GM12878 (cell line): ENCODE measurements around the gene AP1G2. TPM values are rescaled to one million over a fixed set of nuclear protein-coding genes. Genes with fewer than 3 reads are reported as not detected.

Experiments
- ATAC-seq: fragments of 200-7000 bp; cut with Tn5 transposase; 3 replicates; pipeline ENCODE4 v1.9.1; 2020; ENCODE audit warnings: mild to moderate bottlenecking, moderate library complexity
- BruUV-seq: library from RNA; stranded (reverse); fragments of 400-500 nt; replicated peaks from 2 replicates; lab custom pipeline; 2021; lab: Mats Ljungman, UMichigan
- CTCF ChIA-PET: fragments of 300-600 bp; sonication (Branson Sonifier 250); formaldehyde crosslinking; extraction: SDS; loops from one replicate; lab custom pipeline; 2021; ENCODE audit warnings: inconsistent platforms; lab: Yijun Ruan, JAX
- POLR2A ChIA-PET: fragments of 350-600 bp; formaldehyde crosslinking; extraction: SDS; loops from one replicate; lab custom pipeline; 2021; ENCODE audit warnings: inconsistent platforms; lab: Charles Lee
- RAD21 ChIA-PET: fragments of 300-600 bp; sonication (Branson Sonifier 250); formaldehyde crosslinking; loops from one replicate; lab custom pipeline; 2023; ENCODE audit warnings: antibody characterized with exemption; ENCODE audit not compliant: unreplicated experiment; lab: Charles Lee
- SMC1A ChIA-PET: fragments of 300-600 bp; sonication (Branson Sonifier 250); formaldehyde crosslinking; loops from one replicate; lab custom pipeline; 2023; ENCODE audit not compliant: unreplicated experiment, uncharacterized antibody; lab: Charles Lee
- DNase-seq: peaks from one replicate; pipeline ENCODE4 v3.0.0-alpha.2; 2011; ENCODE audit warnings: low read depth, low spot score
- FAIRE-seq: peaks from 3 replicates; lab custom pipeline; 2011; peaks lifted over from hg19 to GRCh38; lab: Jason Lieb, UNC
- H2AFZ ChIP-seq: 2 replicates; pipeline ENCODE4 v1.6.0; 2011; ENCODE audit warnings: low read depth, low read length, control low read depth; ENCODE audit not compliant: control insufficient read depth
- H3K27ac ChIP-seq: 2 replicates; pipeline ENCODE4 v1.5.1; 2011; ENCODE audit warnings: control low read depth; ENCODE audit not compliant: control insufficient read depth, insufficient read depth
- H3K27me3 ChIP-seq, 2 experiments: replicated peaks in 1 of 2; 2 replicates each; pipeline versions ENCODE4 v1.6.0 to v1.6.1; 2011; ENCODE audit warnings: low read length in 1 of 2; ENCODE audit not compliant: control insufficient read depth in 2 of 2, insufficient read depth in 2 of 2
- H3K36me3 ChIP-seq, 2 experiments: 2 replicates each; pipeline ENCODE4 v1.5.1; 2011; ENCODE audit warnings: low read length in 1 of 2; ENCODE audit not compliant: control insufficient read depth in 2 of 2, insufficient read depth in 2 of 2
- H3K4me1 ChIP-seq: 2 replicates; pipeline ENCODE4 v1.6.1; 2011; ENCODE audit warnings: mild to moderate bottlenecking, low read length, moderate library complexity, mixed read lengths; ENCODE audit not compliant: control insufficient read depth, insufficient read depth
- H3K4me2 ChIP-seq: 2 replicates; pipeline ENCODE4 v1.6.0; 2011; ENCODE audit warnings: control low read depth; ENCODE audit not compliant: control insufficient read depth, insufficient read depth
- H3K4me3 ChIP-seq: fragments of 200-600 bp; sonication (generic); 2 replicates; pipeline ENCODE4 v1.5.1; 2016
- H3K79me2 ChIP-seq: 2 replicates; pipeline ENCODE4 v1.6.0; 2011; ENCODE audit warnings: low read length; ENCODE audit not compliant: control insufficient read depth, insufficient read depth
- H3K9ac ChIP-seq: 2 replicates; pipeline ENCODE4 v1.8.0; 2011; ENCODE audit warnings: low read length, control low read depth, mixed read lengths; ENCODE audit not compliant: control insufficient read depth, insufficient read depth
- H3K9me3 ChIP-seq: replicated peaks from 3 replicates; pipeline ENCODE4 v1.5.1; 2011; ENCODE audit warnings: mild to moderate bottlenecking, low read length; ENCODE audit not compliant: control insufficient read depth, insufficient read depth
- H4K20me1 ChIP-seq: 2 replicates; pipeline ENCODE4 v1.6.0; 2011; ENCODE audit not compliant: control insufficient read depth, insufficient read depth
- BHLHE40 ChIP-seq, 2 experiments: fragments of 450-650 bp in 1 of 2; IDR thresholded peaks; 2 replicates each; pipeline ENCODE4 v1.6.1; 2011 to 2017; ENCODE audit warnings: low read depth in 2 of 2, borderline replicate concordance in 1 of 2, improper control_type of control experiment in 1 of 2, low read length in 1 of 2, mild to moderate bottlenecking in 1 of 2
- MEF2B ChIP-seq: fragments of 450-650 bp; IDR thresholded peaks from 2 replicates; pipeline ENCODE4 v1.6.1; 2018; ENCODE audit warnings: mild to moderate bottlenecking, moderate library complexity; ENCODE audit not compliant: partially characterized antibody, poor library complexity, severe bottlenecking
- MXI1 ChIP-seq: fragments of 150-350 bp; IDR thresholded peaks from 2 replicates; pipeline ENCODE4 v1.6.1; 2011; ENCODE audit warnings: low read depth, mild to moderate bottlenecking, inconsistent platforms, low read length, improper control_type of control experiment
- NBN ChIP-seq: fragments of 450-650 bp; IDR thresholded peaks from 2 replicates; pipeline ENCODE4 v1.6.1; 2016
- NR2C2 ChIP-seq: IDR thresholded peaks from 2 replicates; pipeline ENCODE4 v1.6.1; 2011; ENCODE audit warnings: borderline replicate concordance, low read depth; ENCODE audit not compliant: control insufficient read depth, insufficient read length
- POLR2AphosphoS5 ChIP-seq: IDR thresholded peaks from 2 replicates; pipeline ENCODE4 v1.6.1; 2011; ENCODE audit warnings: mild to moderate bottlenecking, low read length, inconsistent platforms
- SMAD1 ChIP-seq: fragments of 450-650 bp; IDR thresholded peaks from 2 replicates; pipeline ENCODE4 v1.6.1; 2018; ENCODE audit warnings: mild to moderate bottlenecking, low read depth; ENCODE audit not compliant: partially characterized antibody
- SMARCA5 ChIP-seq: fragments of 450-650 bp; IDR thresholded peaks from 2 replicates; pipeline ENCODE4 v1.6.1; 2017; ENCODE audit warnings: mild to moderate bottlenecking
- SMC3 ChIP-seq: IDR thresholded peaks from 2 replicates; pipeline ENCODE4 v1.6.1; 2011; ENCODE audit warnings: low read length, improper control_type of control experiment, borderline replicate concordance
- TARDBP ChIP-seq: IDR thresholded peaks from 2 replicates; pipeline ENCODE4 v1.6.1; 2016; ENCODE audit warnings: borderline replicate concordance
- TCF12 ChIP-seq: IDR thresholded peaks from 2 replicates; pipeline ENCODE4 v1.6.1; 2011; ENCODE audit warnings: low read depth, mild to moderate bottlenecking, low read length
- YY1 ChIP-seq: IDR thresholded peaks from 2 replicates; pipeline ENCODE4 v1.6.1; 2011; ENCODE audit warnings: low read depth, mild to moderate bottlenecking, low read length
- WGBS: methylation state at CpG from one replicate; pipeline ENCODE4 v1.1.6; 2016; ENCODE audit warnings: low lambda C conversion rate; ENCODE audit not compliant: insufficient replicate concordance, insufficient coverage; ENCODE audit errors: missing lambda C conversion rate; 5-methylcytosine and 5-hydroxymethylcytosine counted together
- in situ Hi-C: fragments of 300-500 bp; cut with MboI; formaldehyde crosslinking; loops from 9 replicates; pipeline ENCODE4 v1.14.3; 2018; ENCODE audit warnings: mixed read lengths
- intact Hi-C: fragments of 100-400 bp; cut with micrococcal nuclease; formaldehyde crosslinking; loops from one replicate; pipeline ENCODE4 v1.14.2; 2022; ENCODE audit not compliant: unreplicated experiment
- polyA plus RNA-seq, 11 experiments: library from polyadenylated mRNA; depleted of rRNA in 4 of 11; unstranded in 6 of 11; stranded (reverse) in 5 of 11; fragments of >200 nt; fragmentation: Nextera tagmentation in 4 of 11; fragmentation: Illumina TruSeq in 1 of 11; extraction: Ambion mirVana in 4 of 11; extraction: Trizol in 1 of 11; gene quantifications; 1 replicate in 1 of 11; 2 replicates in 10 of 11; pipeline versions ENCODE4 v1.2.1 to v1.2.3, GENCODE V29; 2011 to 2016; ENCODE audit warnings: inconsistent platforms in 2 of 11, missing spikeins in 2 of 11, low read depth in 1 of 11
- total RNA-seq, 4 experiments: library from RNA; depleted of rRNA in 3 of 4; stranded (reverse); fragments of >200 nt in 3 of 4; fragmentation: Illumina TruSeq in 1 of 4; extraction: Trizol in 1 of 4; gene quantifications; 2 replicates each; pipeline versions ENCODE4 v1.2.1 to v1.2.3, GENCODE V29; 2013 to 2021
- TF ChIP-seq, protein P1 (sequence below), 3 experiments: IDR thresholded peaks in 2 of 3; conservative IDR thresholded peaks in 1 of 3; 2 replicates each; pipeline ENCODE4 v1.5.1; 2011; ENCODE audit warnings: low read depth in 3 of 3, low read length in 3 of 3, mild to moderate bottlenecking in 3 of 3, control low read depth in 2 of 3, moderate library complexity in 2 of 3, inconsistent platforms in 1 of 3, mixed read lengths in 1 of 3; ENCODE audit not compliant: control insufficient read depth in 2 of 3, insufficient read depth in 1 of 3; ENCODE audit errors: extremely low read depth in 1 of 3
- TF ChIP-seq, protein P2 (sequence below): fragments of 450-650 bp; IDR thresholded peaks from 2 replicates; pipeline ENCODE4 v1.6.1; 2017; ENCODE audit warnings: mild to moderate bottlenecking, moderate library complexity

Gene AP1G2
- total and polyA plus RNA-seq, 10 of the 15 experiments (the other 5 are each of a cell fraction or from before 2014, with no cell fraction given) = 41.5 to 146 (median 103) TPM

DNA sequence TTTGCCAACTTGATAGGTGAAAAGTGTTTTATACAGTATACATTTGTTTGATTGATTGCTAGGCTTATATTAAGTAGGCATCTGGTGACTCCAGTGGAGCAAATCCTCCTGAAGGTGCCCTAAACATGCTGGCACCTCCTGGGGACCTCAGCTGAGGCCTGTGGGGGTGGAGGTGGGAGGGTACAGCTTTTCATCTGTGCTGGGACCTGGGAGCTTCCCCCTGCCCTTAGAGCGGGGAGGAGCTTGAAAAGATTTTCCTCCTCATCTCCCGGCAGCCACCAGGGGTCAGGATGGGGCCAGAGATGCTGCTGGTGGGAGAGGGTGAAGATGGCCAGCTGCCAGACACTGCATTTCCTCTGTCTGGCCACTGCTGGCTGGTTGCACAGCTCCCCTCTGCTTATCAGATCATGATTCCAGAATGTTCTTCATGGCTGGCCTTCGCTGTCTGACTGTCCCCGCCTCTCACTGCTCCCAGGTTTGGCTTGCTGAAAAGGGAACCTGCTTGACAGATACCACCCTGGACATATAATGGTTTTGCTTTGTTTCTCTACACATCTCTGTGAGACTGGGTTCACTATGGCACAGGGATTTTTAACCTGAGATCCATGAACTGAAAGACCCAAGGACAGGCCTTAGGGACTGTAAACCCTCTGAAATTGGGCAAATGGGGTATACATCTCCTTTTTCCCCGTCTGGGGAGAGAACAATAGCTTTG lies 21.4 kb upstream of the AP1G2 start:
- BruUV-seq = no TSS peak
- TF ChIP-seq NBN (0 out of 2 replicates have a peak, but pooled peaks have one; percentile 39), YY1 (peak; percentile 78), TARDBP (no peak), POLR2AphosphoS5 (peak; percentile 63; the same call in 1 of the 2 replicates), NR2C2 (no peak), MEF2B (no peak), TCF12 (peak; percentile 74; the same call in 1 of the 2 replicates), MXI1 (0 out of 2 replicates have a peak, but pooled peaks have one; percentile 51), SMAD1 (peak; percentile 89), BHLHE40 (IDR thresholded peaks at IDR 0.05; ENCODE audit: borderline replicate concordance in 1 of 2, low read depth in 2 of 2, low read length in 1 of 2) (peak in 1 of 2 experiments; percentile 10; a peak in 1 of 4 replicates), SMARCA5 (peak; percentile 62; the same call in 1 of the 2 replicates), SMC3 (peak; percentile 95)
- TF ChIP-seq, protein P1, sequence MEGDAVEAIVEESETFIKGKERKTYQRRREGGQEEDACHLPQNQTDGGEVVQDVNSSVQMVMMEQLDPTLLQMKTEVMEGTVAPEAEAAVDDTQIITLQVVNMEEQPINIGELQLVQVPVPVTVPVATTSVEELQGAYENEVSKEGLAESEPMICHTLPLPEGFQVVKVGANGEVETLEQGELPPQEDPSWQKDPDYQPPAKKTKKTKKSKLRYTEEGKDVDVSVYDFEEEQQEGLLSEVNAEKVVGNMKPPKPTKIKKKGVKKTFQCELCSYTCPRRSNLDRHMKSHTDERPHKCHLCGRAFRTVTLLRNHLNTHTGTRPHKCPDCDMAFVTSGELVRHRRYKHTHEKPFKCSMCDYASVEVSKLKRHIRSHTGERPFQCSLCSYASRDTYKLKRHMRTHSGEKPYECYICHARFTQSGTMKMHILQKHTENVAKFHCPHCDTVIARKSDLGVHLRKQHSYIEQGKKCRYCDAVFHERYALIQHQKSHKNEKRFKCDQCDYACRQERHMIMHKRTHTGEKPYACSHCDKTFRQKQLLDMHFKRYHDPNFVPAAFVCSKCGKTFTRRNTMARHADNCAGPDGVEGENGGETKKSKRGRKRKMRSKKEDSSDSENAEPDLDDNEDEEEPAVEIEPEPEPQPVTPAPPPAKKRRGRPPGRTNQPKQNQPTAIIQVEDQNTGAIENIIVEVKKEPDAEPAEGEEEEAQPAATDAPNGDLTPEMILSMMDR (IDR thresholded peaks at IDR 0.05 in 2 of 3, conservative IDR thresholded peaks at IDR 0.05 in 1 of 3; ENCODE audit: control insufficient read depth in 2 of 3, extremely low read depth in 1 of 3, insufficient read depth in 1 of 3, low read depth in 3 of 3, low read length in 3 of 3) = peak; percentile 94 to 99 (median 95); a peak in 5 of 6 replicates
- TF ChIP-seq, protein P2, sequence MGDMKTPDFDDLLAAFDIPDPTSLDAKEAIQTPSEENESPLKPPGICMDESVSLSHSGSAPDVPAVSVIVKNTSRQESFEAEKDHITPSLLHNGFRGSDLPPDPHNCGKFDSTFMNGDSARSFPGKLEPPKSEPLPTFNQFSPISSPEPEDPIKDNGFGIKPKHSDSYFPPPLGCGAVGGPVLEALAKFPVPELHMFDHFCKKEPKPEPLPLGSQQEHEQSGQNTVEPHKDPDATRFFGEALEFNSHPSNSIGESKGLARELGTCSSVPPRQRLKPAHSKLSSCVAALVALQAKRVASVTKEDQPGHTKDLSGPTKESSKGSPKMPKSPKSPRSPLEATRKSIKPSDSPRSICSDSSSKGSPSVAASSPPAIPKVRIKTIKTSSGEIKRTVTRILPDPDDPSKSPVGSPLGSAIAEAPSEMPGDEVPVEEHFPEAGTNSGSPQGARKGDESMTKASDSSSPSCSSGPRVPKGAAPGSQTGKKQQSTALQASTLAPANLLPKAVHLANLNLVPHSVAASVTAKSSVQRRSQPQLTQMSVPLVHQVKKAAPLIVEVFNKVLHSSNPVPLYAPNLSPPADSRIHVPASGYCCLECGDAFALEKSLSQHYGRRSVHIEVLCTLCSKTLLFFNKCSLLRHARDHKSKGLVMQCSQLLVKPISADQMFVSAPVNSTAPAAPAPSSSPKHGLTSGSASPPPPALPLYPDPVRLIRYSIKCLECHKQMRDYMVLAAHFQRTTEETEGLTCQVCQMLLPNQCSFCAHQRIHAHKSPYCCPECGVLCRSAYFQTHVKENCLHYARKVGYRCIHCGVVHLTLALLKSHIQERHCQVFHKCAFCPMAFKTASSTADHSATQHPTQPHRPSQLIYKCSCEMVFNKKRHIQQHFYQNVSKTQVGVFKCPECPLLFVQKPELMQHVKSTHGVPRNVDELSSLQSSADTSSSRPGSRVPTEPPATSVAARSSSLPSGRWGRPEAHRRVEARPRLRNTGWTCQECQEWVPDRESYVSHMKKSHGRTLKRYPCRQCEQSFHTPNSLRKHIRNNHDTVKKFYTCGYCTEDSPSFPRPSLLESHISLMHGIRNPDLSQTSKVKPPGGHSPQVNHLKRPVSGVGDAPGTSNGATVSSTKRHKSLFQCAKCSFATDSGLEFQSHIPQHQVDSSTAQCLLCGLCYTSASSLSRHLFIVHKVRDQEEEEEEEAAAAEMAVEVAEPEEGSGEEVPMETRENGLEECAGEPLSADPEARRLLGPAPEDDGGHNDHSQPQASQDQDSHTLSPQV = 0 out of 2 replicates have a peak, but pooled peaks have one; percentile 39

More for the DNA sequence above, 21.4 kb upstream of the AP1G2 start:
- WGBS = 9% methylated on average over 5 of the region's 5 CpGs
- intact Hi-C loops = loop anchor here (1.0 to 10.0 kb wide), 7 partner anchors 44 to 436 kb away; partner anchors contain the start of gene DHRS4
- RAD21 ChIA-PET = interaction anchor here (0.6 to 4.5 kb wide), 28 partner anchors 17 to 719 kb away, joined by 3 to 44 read pairs (median 4); partner anchors contain the start of genes AP1G2 and DHRS2
- CTCF ChIA-PET = interaction anchor here (0.5 to 4.3 kb wide), 54 partner anchors 9 to 520 kb away, joined by 3 to 91 read pairs (median 4); partner anchors contain the start of genes DHRS2, DHRS4 and THTPA
- POLR2A ChIA-PET = interaction anchor here (1.3 to 3.2 kb wide), 2 partner anchors 17 to 43 kb away, joined by 5 to 12 read pairs; no protein-coding TSS in a partner anchor
- FAIRE-seq (peak; percentile 90), DNase-seq (peak; percentile 56), ATAC-seq (peak; percentile 100)
- Histone ChIP-seq H3K27me3 (no peaks in the 10 kb centered on the region), H3K9me3 (no peaks in the 10 kb centered on the region), H3K9ac (no peak overlapping the region), H4K20me1 (no peaks in the 10 kb centered on the region), H3K4me2 (peak overlapping the region; percentile 35; the same call in 1 of the 2 replicates), H3K36me3 (no peaks in the 10 kb centered on the region), H3K4me1 (peaks cover 8% of the 10 kb centered on the region), H3K79me2 (no peaks in the 10 kb centered on the region), H3K27ac (no peak overlapping the region), H3K4me3 (no peak overlapping the region), H2AFZ (peak overlapping the region; percentile 92)
- SMC1A ChIA-PET = interaction anchor here (0.6 to 3.7 kb wide), 27 partner anchors 9 to 470 kb away, joined by 3 to 44 read pairs (median 5); partner anchors contain the start of genes DHRS2 and JPH4
- in situ Hi-C loops = loop anchor here (5.0 kb wide), 1 partner anchor 343 kb away; no protein-coding TSS in a partner anchor
